ENCODE results near the gene AGBL3.

AGBL3 gene

DNA sequence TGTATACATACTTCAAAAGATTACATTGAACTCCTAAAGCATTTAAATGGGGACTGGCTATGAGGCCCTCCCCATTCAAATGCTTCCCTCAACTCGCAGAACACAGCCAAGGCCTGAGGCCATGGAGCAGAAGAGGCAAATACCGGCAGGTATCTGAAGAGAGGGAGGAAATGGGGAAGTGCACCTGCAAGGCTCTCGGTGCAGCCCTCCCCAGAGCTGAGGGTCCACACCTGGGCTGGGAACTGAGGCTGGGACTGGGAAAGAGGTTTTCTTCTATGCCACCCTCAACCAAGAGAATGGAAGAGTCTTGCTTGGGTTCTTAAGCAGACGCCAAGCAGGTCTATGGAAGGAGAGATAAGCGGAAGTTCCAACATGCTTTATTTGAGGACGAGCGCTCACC is 197.2 kb downstream of the AGBL3 start:
- Histone ChIP-seq H3K9me3 (ENCODE audit: low read length) (peaks cover 20% of the 10 kb centered on the region), H3K4me3 (ENCODE audit: low read length) (no peak overlapping the region), H3K36me3 (ENCODE audit: insufficient read depth, low read length) (peaks cover 37% of the 10 kb centered on the region), H2AFZ (ENCODE audit: low read depth, low read length) (no peak overlapping the region), H3K4me1 (ENCODE audit: insufficient read depth, low read length) (no peaks in the 10 kb centered on the region), H3K27me3 (ENCODE audit: insufficient read depth, low read length) (no peaks in the 10 kb centered on the region)

DNA sequence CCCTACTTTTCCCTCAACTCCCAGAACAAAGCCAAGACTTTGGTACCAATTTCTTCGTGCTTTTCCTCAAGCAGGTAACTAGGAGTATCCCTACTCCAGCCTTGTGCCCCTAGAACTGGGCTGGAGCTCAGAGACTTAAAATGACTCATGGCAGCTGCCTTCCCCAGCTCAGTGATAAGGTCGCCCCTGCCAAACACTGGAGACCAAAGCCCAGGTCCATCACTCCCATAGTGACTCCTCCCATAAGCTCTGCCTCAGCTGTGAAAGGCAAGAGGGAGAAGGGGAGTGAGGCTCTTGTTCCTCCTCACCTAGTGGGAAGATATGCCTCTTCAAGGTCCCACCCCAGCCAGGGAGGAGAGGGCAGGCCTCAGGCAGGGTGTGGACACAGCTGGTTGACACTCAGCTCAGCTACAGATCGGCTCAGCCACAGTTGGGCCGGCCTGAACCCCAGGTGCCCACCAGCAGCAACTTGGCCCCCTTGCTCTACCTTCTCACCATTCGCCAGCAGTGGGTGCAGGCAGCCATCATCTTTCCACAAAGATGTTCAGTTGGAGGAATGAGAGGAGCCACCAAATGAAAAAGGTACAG is 198.0 kb downstream of the AGBL3 start:
- H3K4me3 ChIP-seq (ENCODE audit: low read length) = no peak overlapping the region

More for the DNA sequence above, 198.0 kb downstream of the AGBL3 start:
- H3K9me3 ChIP-seq (ENCODE audit: low read length) = peaks cover 20% of the 10 kb centered on the region
- H2AFZ ChIP-seq (ENCODE audit: low read depth, low read length) = no peak overlapping the region
- no peaks in the 10 kb centered on the region for H3K27me3 ChIP-seq (ENCODE audit: insufficient read depth, low read length)
- H3K4me1 ChIP-seq (ENCODE audit: insufficient read depth, low read length) = peaks cover 3% of the 10 kb centered on the region
- H3K36me3 ChIP-seq (ENCODE audit: insufficient read depth, low read length) = peaks cover 37% of the 10 kb centered on the region
